Measurements from ENCODE around the gene SLC37A1. TPM values are rescaled to one million over a fixed set of nuclear protein-coding genes. Genes with fewer than 3 reads are reported as not detected.
"Not testable (repeated sequence)": the region's sequence is repeated elsewhere in the genome, so short reads cannot be mapped to it uniquely, and the experiment has no call there.

SLC37A1 gene
- total and polyA plus RNA-seq, 4 donors, result 2.0 to 7.2 (median 4.3) TPM

DNA sequence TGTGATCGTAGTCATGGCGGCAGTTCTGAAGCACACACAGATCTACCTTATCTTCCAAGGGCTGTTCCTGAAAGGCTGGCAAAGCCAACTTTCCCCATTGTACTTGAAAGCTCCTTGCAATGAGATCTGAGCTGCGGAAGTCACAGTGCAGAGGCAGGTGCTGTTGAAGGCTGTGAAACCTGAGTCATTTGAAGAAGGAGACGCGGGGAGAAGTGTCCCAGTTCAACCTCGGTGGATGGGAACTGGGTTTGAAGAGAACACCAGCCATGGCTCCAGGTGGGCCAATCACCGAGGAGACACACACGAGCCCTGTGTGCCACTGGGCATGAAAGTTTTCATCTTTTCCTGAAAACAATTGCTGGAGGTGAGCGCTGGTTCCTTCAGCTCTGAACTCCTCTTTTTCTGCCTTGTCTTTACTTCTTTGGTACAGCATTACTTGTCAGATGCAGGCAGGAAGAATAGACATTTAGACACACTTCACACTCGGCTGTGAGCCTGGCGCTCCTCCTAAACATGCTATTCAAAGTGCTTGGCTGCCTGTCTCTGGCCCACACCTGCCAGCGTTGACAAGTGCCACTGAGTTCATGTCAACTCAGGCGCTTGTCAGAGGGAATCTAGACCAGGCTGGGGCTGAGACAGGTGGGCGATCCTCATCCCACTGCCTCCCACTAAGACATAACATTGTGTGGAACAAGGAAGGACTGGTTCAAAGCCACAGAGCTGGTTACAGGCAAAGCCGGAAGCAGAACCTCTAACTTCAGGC lies 114.1 kb downstream of the SLC37A1 start:
- no peak for DNase-seq (ENCODE audit: low spot score)
- no peak for TF ChIP-seq HNF4A (conservative IDR thresholded peaks at IDR 0.05)
- no peak for TF ChIP-seq ATF3 (IDR thresholded peaks at IDR 0.05)
- TF ChIP-seq HNF4G (IDR thresholded peaks at IDR 0.05), result no peak
- no peak for TF ChIP-seq SP1 (IDR thresholded peaks at IDR 0.05)
- no peak for TF ChIP-seq FOXA2 (IDR thresholded peaks at IDR 0.05)
- TF ChIP-seq, protein P1, sequence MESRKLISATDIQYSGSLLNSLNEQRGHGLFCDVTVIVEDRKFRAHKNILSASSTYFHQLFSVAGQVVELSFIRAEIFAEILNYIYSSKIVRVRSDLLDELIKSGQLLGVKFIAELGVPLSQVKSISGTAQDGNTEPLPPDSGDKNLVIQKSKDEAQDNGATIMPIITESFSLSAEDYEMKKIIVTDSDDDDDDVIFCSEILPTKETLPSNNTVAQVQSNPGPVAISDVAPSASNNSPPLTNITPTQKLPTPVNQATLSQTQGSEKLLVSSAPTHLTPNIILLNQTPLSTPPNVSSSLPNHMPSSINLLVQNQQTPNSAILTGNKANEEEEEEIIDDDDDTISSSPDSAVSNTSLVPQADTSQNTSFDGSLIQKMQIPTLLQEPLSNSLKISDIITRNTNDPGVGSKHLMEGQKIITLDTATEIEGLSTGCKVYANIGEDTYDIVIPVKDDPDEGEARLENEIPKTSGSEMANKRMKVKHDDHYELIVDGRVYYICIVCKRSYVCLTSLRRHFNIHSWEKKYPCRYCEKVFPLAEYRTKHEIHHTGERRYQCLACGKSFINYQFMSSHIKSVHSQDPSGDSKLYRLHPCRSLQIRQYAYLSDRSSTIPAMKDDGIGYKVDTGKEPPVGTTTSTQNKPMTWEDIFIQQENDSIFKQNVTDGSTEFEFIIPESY (IDR thresholded peaks at IDR 0.05), result no peak
- no peak for TF ChIP-seq YY1 (IDR thresholded peaks at IDR 0.05)
- TF ChIP-seq RXRA (IDR thresholded peaks at IDR 0.05), result no peak
- TF ChIP-seq, protein P2, sequence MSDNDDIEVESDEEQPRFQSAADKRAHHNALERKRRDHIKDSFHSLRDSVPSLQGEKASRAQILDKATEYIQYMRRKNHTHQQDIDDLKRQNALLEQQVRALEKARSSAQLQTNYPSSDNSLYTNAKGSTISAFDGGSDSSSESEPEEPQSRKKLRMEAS (IDR thresholded peaks at IDR 0.05), result no peak
- TF ChIP-seq RAD21 (IDR thresholded peaks at IDR 0.05), result no peak
- WGBS, result 93% methylated on average over 15 of the region's 15 CpGs

DNA sequence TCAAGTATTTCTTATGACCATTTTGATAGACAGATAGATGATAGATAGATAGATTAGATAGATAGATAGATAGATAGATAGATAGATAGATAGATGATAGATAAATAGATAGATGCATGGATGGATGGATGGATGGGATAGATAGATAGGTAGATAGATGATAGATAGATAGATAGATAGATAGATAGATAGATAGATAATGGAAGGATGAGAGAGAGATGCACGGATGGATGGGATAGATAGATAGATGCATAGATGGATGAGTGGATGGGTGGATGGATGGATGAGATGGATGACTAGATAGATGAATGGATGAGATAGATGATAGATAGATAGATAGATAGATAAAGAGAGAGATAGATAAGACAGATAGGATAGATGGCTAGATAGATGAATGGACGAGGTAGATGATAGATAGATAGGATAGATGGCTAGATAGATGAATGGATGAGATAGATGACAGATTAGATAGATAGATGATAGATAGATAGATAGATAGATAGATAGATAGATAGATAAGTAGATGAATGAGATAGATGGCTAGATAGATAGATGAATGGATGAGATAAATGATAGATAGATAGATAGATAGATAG lies 114.9 kb downstream of the SLC37A1 start:
- WGBS, result 96% methylated on average over 2 of the region's 2 CpGs
- not testable (repeated sequence) for H3K27ac ChIP-seq (ENCODE audit: low read depth in 1 of 2, low read length in 2 of 2); DNase-seq (ENCODE audit: low spot score); H3K9ac ChIP-seq (ENCODE audit: low read depth in 1 of 2, low read length in 2 of 2); H3K4me3 ChIP-seq (ENCODE audit: low read depth in 1 of 3, low read length in 3 of 3); H3K9me3 ChIP-seq (ENCODE audit: control insufficient read depth in 4 of 4, low read length in 3 of 4); H3K36me3 ChIP-seq (ENCODE audit: control insufficient read depth in 4 of 4, insufficient read depth in 3 of 4, low read depth in 1 of 4, low read length in 3 of 4); H3K27me3 ChIP-seq (ENCODE audit: control insufficient read depth in 4 of 4, insufficient read depth in 4 of 4, low read length in 3 of 4)
- H3K4me1 ChIP-seq (ENCODE audit: control insufficient read depth in 4 of 4, insufficient read depth in 4 of 4, low read length in 3 of 4), result peaks cover 3 to 25% (median 10%) of the 10 kb centered on the region in 4 donors

More for the DNA sequence above, 114.1 kb downstream of the SLC37A1 start:
- no peaks in the 10 kb centered on the region for H3K27me3 ChIP-seq (ENCODE audit: control insufficient read depth in 4 of 4, insufficient read depth in 4 of 4, low read length in 3 of 4)
- peaks cover 3 to 25% (median 10%) of the 10 kb centered on the region in 4 donors for H3K4me1 ChIP-seq (ENCODE audit: control insufficient read depth in 4 of 4, insufficient read depth in 4 of 4, low read length in 3 of 4)
- H3K4me3 ChIP-seq (ENCODE audit: low read depth in 1 of 3, low read length in 3 of 3), result no peak overlapping the region
- no peaks in the 10 kb centered on the region for H3K36me3 ChIP-seq (ENCODE audit: control insufficient read depth in 4 of 4, insufficient read depth in 3 of 4, low read depth in 1 of 4, low read length in 3 of 4)
- H3K27ac ChIP-seq (ENCODE audit: low read depth in 1 of 2, low read length in 2 of 2), result no peak overlapping the region
- no peaks in the 10 kb centered on the region for H3K9me3 ChIP-seq (ENCODE audit: control insufficient read depth in 4 of 4, low read length in 3 of 4)
- no peak overlapping the region for H3K9ac ChIP-seq (ENCODE audit: low read depth in 1 of 2, low read length in 2 of 2)

- no peaks in the 10 kb centered on the region for H3K36me3 ChIP-seq (ENCODE audit: control insufficient read depth in 4 of 4, insufficient read depth in 3 of 4, low read depth in 1 of 4, low read length in 3 of 4)
- H3K9ac ChIP-seq (ENCODE audit: low read depth in 1 of 2, low read length in 2 of 2), result no peak overlapping the region
- 83% methylated on average over 9 of the region's 9 CpGs for WGBS
- H3K27ac ChIP-seq (ENCODE audit: low read depth in 1 of 2, low read length in 2 of 2), result no peak overlapping the region
- H3K27me3 ChIP-seq (ENCODE audit: control insufficient read depth in 4 of 4, insufficient read depth in 4 of 4, low read length in 3 of 4), result no peaks in the 10 kb centered on the region
- no peaks in the 10 kb centered on the region for H3K9me3 ChIP-seq (ENCODE audit: control insufficient read depth in 4 of 4, low read length in 3 of 4)
- H3K4me1 ChIP-seq (ENCODE audit: control insufficient read depth in 4 of 4, insufficient read depth in 4 of 4, low read length in 3 of 4), result peaks cover 0 to 12% (median 2%) of the 10 kb centered on the region in 4 donors
- no peak overlapping the region for H3K4me3 ChIP-seq (ENCODE audit: low read depth in 1 of 3, low read length in 3 of 3)
- no peak for DNase-seq (ENCODE audit: low spot score)
- TF ChIP-seq FOXA2 (IDR thresholded peaks at IDR 0.05), result no peak
- TF ChIP-seq SP1 (IDR thresholded peaks at IDR 0.05), result no peak
- no peak for TF ChIP-seq REST (IDR thresholded peaks at IDR 0.05)
- TF ChIP-seq, protein P1 (IDR thresholded peaks at IDR 0.05), result no peak
- TF ChIP-seq GABPA (IDR thresholded peaks at IDR 0.05 in 1 of 2, conservative IDR thresholded peaks at IDR 0.05 in 1 of 2), result no peak
- no peak for TF ChIP-seq HNF4A (conservative IDR thresholded peaks at IDR 0.05)
- TF ChIP-seq NR2F2 (IDR thresholded peaks at IDR 0.05), result no peak
- TF ChIP-seq RXRA (IDR thresholded peaks at IDR 0.05), result no peak
- TF ChIP-seq HNF4G (IDR thresholded peaks at IDR 0.05), result no peak
- TF ChIP-seq EGR1 (IDR thresholded peaks at IDR 0.05; ENCODE audit: low read depth in 2 of 2), result no peak
- TF ChIP-seq, protein P2 (IDR thresholded peaks at IDR 0.05), result no peak
- no peak for TF ChIP-seq YY1 (IDR thresholded peaks at IDR 0.05)
- no peak for TF ChIP-seq ATF3 (IDR thresholded peaks at IDR 0.05)
- no peak for TF ChIP-seq FOXA1 (IDR thresholded peaks at IDR 0.05)
- TF ChIP-seq RAD21 (IDR thresholded peaks at IDR 0.05), result no peak
These were observed 116.4 kb downstream of the SLC37A1 start for GRCh38 chr21:42629933-42630589.

Measured in liver (tissue), 9 donors.